NOMO-1 treated with dmso at 0.1 percent for 144 hours (cell line): ENCODE results near the gene PRKAG2.
"Not testable (repeated sequence)": the region's sequence is repeated elsewhere in the genome, so short reads cannot be mapped to it uniquely, and the experiment has no call there.

Source experiments
- DNase-seq: peaks from one replicate; lab custom pipeline; 2025; ENCODE audit not compliant: unreplicated experiment; lab: John Stamatoyannopoulos, UW

Gene PRKAG2

GRCh38 chr7:151837285-151838042 lies 39.5 kb downstream of the PRKAG2 start:
- no peak for DNase-seq

- no peak for DNase-seq
Measured at GRCh38 chr7:151836927-151837205, 40.0 kb downstream of the PRKAG2 start.

- DNase-seq, result no peak
Measured at GRCh38 chr7:151836191-151836926, 40.6 kb downstream of the PRKAG2 start.

GRCh38 chr7:151835636-151836035 lies 41.3 kb downstream of the PRKAG2 start:
- DNase-seq, result no peak

GRCh38 chr7:151834271-151835035 lies 42.5 kb downstream of the PRKAG2 start:
- no peak for DNase-seq

GRCh38 chr7:151833691-151834090 lies 43.2 kb downstream of the PRKAG2 start:
- DNase-seq, result no peak

GRCh38 chr7:151833213-151833651 lies 43.7 kb downstream of the PRKAG2 start:
- DNase-seq, result no peak

- DNase-seq, result no peak
Measured at GRCh38 chr7:151832656-151833055, 44.3 kb downstream of the PRKAG2 start.

GRCh38 chr7:151832138-151832537 lies 44.8 kb downstream of the PRKAG2 start:
- no peak for DNase-seq

- no peak for DNase-seq
Measured at GRCh38 chr7:151831606-151832005, 45.3 kb downstream of the PRKAG2 start.

GRCh38 chr7:151830121-151830830 lies 46.6 kb downstream of the PRKAG2 start:
- DNase-seq, result no peak

GRCh38 chr7:151829707-151830106 lies 47.2 kb downstream of the PRKAG2 start:
- DNase-seq, result no peak

GRCh38 chr7:151827620-151828019 lies 49.3 kb downstream of the PRKAG2 start:
- no peak for DNase-seq

- not testable (repeated sequence) for DNase-seq
Measured at GRCh38 chr7:151826316-151826715, 50.6 kb downstream of the PRKAG2 start.

GRCh38 chr7:151825721-151826120 lies 51.2 kb downstream of the PRKAG2 start:
- DNase-seq, result no peak

GRCh38 chr7:151824373-151824933 lies 52.5 kb downstream of the PRKAG2 start:
- DNase-seq, result no peak

GRCh38 chr7:151823566-151824372 lies 53.1 kb downstream of the PRKAG2 start:
- no peak for DNase-seq

- DNase-seq, result no peak
Measured at GRCh38 chr7:151822541-151823181, 54.3 kb downstream of the PRKAG2 start.

- DNase-seq, result no peak
Measured at GRCh38 chr7:151821806-151822540, 54.9 kb downstream of the PRKAG2 start.
